ENCODE results near the gene UMODL1.

UMODL1 gene

GRCh38 chr21:42085246-42086077, 14.3 kb downstream of the UMODL1 start:
- no peak for TF ChIP-seq POLR2A (IDR thresholded peaks at IDR 0.05; ENCODE audit: low read length)
- no peak for TF ChIP-seq GATA1 (IDR thresholded peaks at IDR 0.05; ENCODE audit: low read depth, low read length)
- DNase-seq: no peak

- TF ChIP-seq POLR2A (IDR thresholded peaks at IDR 0.05; ENCODE audit: low read length) (no peak), GATA1 (IDR thresholded peaks at IDR 0.05; ENCODE audit: low read depth, low read length) (no peak)
- no peak for DNase-seq
Observed at GRCh38 chr21:42086969-42087368, 15.9 kb downstream of the UMODL1 start.

- TF ChIP-seq GATA1 (IDR thresholded peaks at IDR 0.05; ENCODE audit: low read depth, low read length): no peak
- TF ChIP-seq POLR2A (IDR thresholded peaks at IDR 0.05; ENCODE audit: low read length): no peak
Observed at GRCh38 chr21:42088148-42088547, 17.0 kb downstream of the UMODL1 start.

GRCh38 chr21:42088658-42089057, 17.5 kb downstream of the UMODL1 start:
- TF ChIP-seq GATA1 (IDR thresholded peaks at IDR 0.05; ENCODE audit: low read depth, low read length) (no peak), POLR2A (IDR thresholded peaks at IDR 0.05; ENCODE audit: low read length) (no peak)
- no peak for DNase-seq

More at GRCh38 chr21:42088148-42088547, 17.0 kb downstream of the UMODL1 start:
- no peak for DNase-seq

GRCh38 chr21:42089093-42089631, 18.0 kb downstream of the UMODL1 start:
- no peak for DNase-seq
- TF ChIP-seq GATA1 (IDR thresholded peaks at IDR 0.05; ENCODE audit: low read depth, low read length) (no peak), POLR2A (IDR thresholded peaks at IDR 0.05; ENCODE audit: low read length) (no peak)

- no peak for DNase-seq
- TF ChIP-seq GATA1 (IDR thresholded peaks at IDR 0.05; ENCODE audit: low read depth, low read length) (no peak), POLR2A (IDR thresholded peaks at IDR 0.05; ENCODE audit: low read length) (no peak)
Observed at GRCh38 chr21:42089665-42090310, 18.7 kb downstream of the UMODL1 start.

- DNase-seq: no peak
- no peak for TF ChIP-seq GATA1 (IDR thresholded peaks at IDR 0.05; ENCODE audit: low read depth, low read length)
Observed at GRCh38 chr21:42091899-42092508, 20.9 kb downstream of the UMODL1 start.

- TF ChIP-seq POLR2A (IDR thresholded peaks at IDR 0.05; ENCODE audit: low read length) (no peak), GATA1 (IDR thresholded peaks at IDR 0.05; ENCODE audit: low read depth, low read length) (no peak)
- DNase-seq: no peak
Observed at GRCh38 chr21:42092771-42093170, 21.7 kb downstream of the UMODL1 start.

- no peak for DNase-seq
- TF ChIP-seq GATA1 (IDR thresholded peaks at IDR 0.05; ENCODE audit: low read depth, low read length) (no peak), POLR2A (IDR thresholded peaks at IDR 0.05; ENCODE audit: low read length) (no peak)
Observed at GRCh38 chr21:42093186-42093585, 22.1 kb downstream of the UMODL1 start.

GRCh38 chr21:42093991-42094421, 22.9 kb downstream of the UMODL1 start:
- DNase-seq: no peak

GRCh38 chr21:42094811-42095210, 23.7 kb downstream of the UMODL1 start:
- TF ChIP-seq POLR2A (IDR thresholded peaks at IDR 0.05; ENCODE audit: low read length) (no peak), GATA1 (IDR thresholded peaks at IDR 0.05; ENCODE audit: low read depth, low read length) (no peak)
- no peak for DNase-seq

More at GRCh38 chr21:42093991-42094421, 22.9 kb downstream of the UMODL1 start:
- TF ChIP-seq GATA1 (IDR thresholded peaks at IDR 0.05; ENCODE audit: low read depth, low read length) (no peak), POLR2A (IDR thresholded peaks at IDR 0.05; ENCODE audit: low read length) (no peak)

GRCh38 chr21:42095581-42095980, 24.5 kb downstream of the UMODL1 start:
- DNase-seq: no peak
- no peak for TF ChIP-seq GATA1 (IDR thresholded peaks at IDR 0.05; ENCODE audit: low read depth, low read length)
- no peak for TF ChIP-seq POLR2A (IDR thresholded peaks at IDR 0.05; ENCODE audit: low read length)

GRCh38 chr21:42096566-42096965, 25.4 kb downstream of the UMODL1 start:
- DNase-seq: peak; percentile 79 to 90

GRCh38 chr21:42097274-42097673, 26.2 kb downstream of the UMODL1 start:
- TF ChIP-seq POLR2A (IDR thresholded peaks at IDR 0.05; ENCODE audit: low read length): no peak
- no peak for TF ChIP-seq GATA1 (IDR thresholded peaks at IDR 0.05; ENCODE audit: low read depth, low read length)
- peak; percentile 11 to 25 for DNase-seq

More at GRCh38 chr21:42096566-42096965, 25.4 kb downstream of the UMODL1 start:
- TF ChIP-seq POLR2A (IDR thresholded peaks at IDR 0.05; ENCODE audit: low read length) (no peak), GATA1 (IDR thresholded peaks at IDR 0.05; ENCODE audit: low read depth, low read length) (no peak)

Data from erythroblast (primary cell).